ENCODE data around the gene SFRP4. TPM values are rescaled to one million over a fixed set of nuclear protein-coding genes. Genes with fewer than 3 reads are reported as not detected.
A peak's percentile ranks its signal among the peaks of the same experiment; 100 is the strongest.

Gene SFRP4
- total RNA-seq, 1 donor: 205 TPM

GRCh38 chr7:37912756-37913155 is 3.9 kb downstream of the SFRP4 start:
- H2AFZ ChIP-seq (ENCODE audit: low read length): peak overlapping the region; percentile 42
- H3K4me1 ChIP-seq (ENCODE audit: insufficient read depth, low read length): peaks cover 22% of the 10 kb centered on the region
- peaks cover 8% of the 10 kb centered on the region for H3K27me3 ChIP-seq (ENCODE audit: insufficient read depth, low read length)
- H3K4me3 ChIP-seq (ENCODE audit: insufficient read depth, low read length): no peak overlapping the region
- H3K36me3 ChIP-seq (ENCODE audit: insufficient read depth, low read length): no peaks in the 10 kb centered on the region
- no peaks in the 10 kb centered on the region for H3K79me2 ChIP-seq (ENCODE audit: insufficient read depth, low read length)
- no peaks in the 10 kb centered on the region for H4K20me1 ChIP-seq (ENCODE audit: insufficient read depth, low read length)
- peak overlapping the region; percentile 26 for H3K27ac ChIP-seq (ENCODE audit: low read depth, low read length)
- no peaks in the 10 kb centered on the region for H3K9me3 ChIP-seq (ENCODE audit: low read depth, low read length)
- no peak overlapping the region for H3K4me2 ChIP-seq (ENCODE audit: insufficient read depth, low read length)
- TF ChIP-seq CTCF (IDR thresholded peaks at IDR 0.05; ENCODE audit: extremely low read depth, low read depth, low read length): no peak
- no peak for DNase-seq (ENCODE audit: insufficient read length, low spot score, missing footprints)

- peak; percentile 69 for DNase-seq (ENCODE audit: insufficient read length, low spot score, missing footprints)
- peaks cover 28% of the 10 kb centered on the region for H3K4me1 ChIP-seq (ENCODE audit: insufficient read depth, low read length)
- H3K4me3 ChIP-seq (ENCODE audit: insufficient read depth, low read length): no peak overlapping the region
- no peaks in the 10 kb centered on the region for H3K79me2 ChIP-seq (ENCODE audit: insufficient read depth, low read length)
- peak overlapping the region; percentile 93 for H3K27ac ChIP-seq (ENCODE audit: low read depth, low read length)
- no peaks in the 10 kb centered on the region for H3K36me3 ChIP-seq (ENCODE audit: insufficient read depth, low read length)
- H2AFZ ChIP-seq (ENCODE audit: low read length): no peak overlapping the region
- H4K20me1 ChIP-seq (ENCODE audit: insufficient read depth, low read length): no peaks in the 10 kb centered on the region
- H3K9me3 ChIP-seq (ENCODE audit: low read depth, low read length): no peaks in the 10 kb centered on the region
- TF ChIP-seq CTCF (IDR thresholded peaks at IDR 0.05; ENCODE audit: extremely low read depth, low read depth, low read length): no peak
- no peaks in the 10 kb centered on the region for H3K27me3 ChIP-seq (ENCODE audit: insufficient read depth, low read length)
- H3K4me2 ChIP-seq (ENCODE audit: insufficient read depth, low read length): peak overlapping the region; percentile 34
Measured at GRCh38 chr7:37908221-37908788, 8.3 kb downstream of the SFRP4 start.

- no peak for TF ChIP-seq CTCF (IDR thresholded peaks at IDR 0.05; ENCODE audit: extremely low read depth, low read depth, low read length)
- H3K27me3 ChIP-seq (ENCODE audit: insufficient read depth, low read length): peaks cover 2% of the 10 kb centered on the region
- no peaks in the 10 kb centered on the region for H3K9me3 ChIP-seq (ENCODE audit: low read depth, low read length)
- H3K27ac ChIP-seq (ENCODE audit: low read depth, low read length): peak overlapping the region; percentile 18
- no peak for DNase-seq (ENCODE audit: insufficient read length, low spot score, missing footprints)
- H3K36me3 ChIP-seq (ENCODE audit: insufficient read depth, low read length): no peaks in the 10 kb centered on the region
- H3K4me3 ChIP-seq (ENCODE audit: insufficient read depth, low read length): no peak overlapping the region
- no peak overlapping the region for H2AFZ ChIP-seq (ENCODE audit: low read length)
- peaks cover 17% of the 10 kb centered on the region for H3K4me1 ChIP-seq (ENCODE audit: insufficient read depth, low read length)
- H3K4me2 ChIP-seq (ENCODE audit: insufficient read depth, low read length): peak overlapping the region; percentile 16
- H4K20me1 ChIP-seq (ENCODE audit: insufficient read depth, low read length): no peaks in the 10 kb centered on the region
- H3K79me2 ChIP-seq (ENCODE audit: insufficient read depth, low read length): no peaks in the 10 kb centered on the region
Measured at GRCh38 chr7:37901890-37902524, 14.6 kb downstream of the SFRP4 start.

GRCh38 chr7:37901236-37901827 is 15.3 kb downstream of the SFRP4 start:
- no peak overlapping the region for H3K4me3 ChIP-seq (ENCODE audit: insufficient read depth, low read length)
- H3K4me2 ChIP-seq (ENCODE audit: insufficient read depth, low read length): no peak overlapping the region
- H3K9me3 ChIP-seq (ENCODE audit: low read depth, low read length): no peaks in the 10 kb centered on the region
- TF ChIP-seq CTCF (IDR thresholded peaks at IDR 0.05; ENCODE audit: extremely low read depth, low read depth, low read length): peak; percentile 63
- peak; percentile 80 for DNase-seq (ENCODE audit: insufficient read length, low spot score, missing footprints)
- H3K27me3 ChIP-seq (ENCODE audit: insufficient read depth, low read length): peaks cover 2% of the 10 kb centered on the region
- no peaks in the 10 kb centered on the region for H3K36me3 ChIP-seq (ENCODE audit: insufficient read depth, low read length)
- H4K20me1 ChIP-seq (ENCODE audit: insufficient read depth, low read length): no peaks in the 10 kb centered on the region
- H3K79me2 ChIP-seq (ENCODE audit: insufficient read depth, low read length): no peaks in the 10 kb centered on the region
- no peak overlapping the region for H3K27ac ChIP-seq (ENCODE audit: low read depth, low read length)
- H2AFZ ChIP-seq (ENCODE audit: low read length): no peak overlapping the region
- peaks cover 16% of the 10 kb centered on the region for H3K4me1 ChIP-seq (ENCODE audit: insufficient read depth, low read length)

Data from osteoblast (primary cell).